ENCODE results near the gene KCNG3.

Gene KCNG3

DNA sequence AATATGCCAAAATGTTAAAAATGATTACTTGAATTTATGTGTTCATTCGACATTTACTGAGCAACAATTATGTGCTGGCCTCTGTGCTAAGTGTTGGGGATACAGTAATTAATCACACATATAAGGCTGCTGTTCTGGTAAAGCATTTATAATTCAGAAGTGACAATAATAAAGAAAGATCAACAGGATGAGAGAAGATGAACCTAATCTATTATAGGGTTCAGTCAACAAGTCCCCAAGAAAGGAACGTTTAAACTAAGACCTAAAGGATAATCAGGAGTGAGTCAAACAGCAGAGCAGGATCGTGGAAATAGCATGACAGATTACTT is 72.7 kb downstream of the KCNG3 start:
- TF ChIP-seq, protein P1, sequence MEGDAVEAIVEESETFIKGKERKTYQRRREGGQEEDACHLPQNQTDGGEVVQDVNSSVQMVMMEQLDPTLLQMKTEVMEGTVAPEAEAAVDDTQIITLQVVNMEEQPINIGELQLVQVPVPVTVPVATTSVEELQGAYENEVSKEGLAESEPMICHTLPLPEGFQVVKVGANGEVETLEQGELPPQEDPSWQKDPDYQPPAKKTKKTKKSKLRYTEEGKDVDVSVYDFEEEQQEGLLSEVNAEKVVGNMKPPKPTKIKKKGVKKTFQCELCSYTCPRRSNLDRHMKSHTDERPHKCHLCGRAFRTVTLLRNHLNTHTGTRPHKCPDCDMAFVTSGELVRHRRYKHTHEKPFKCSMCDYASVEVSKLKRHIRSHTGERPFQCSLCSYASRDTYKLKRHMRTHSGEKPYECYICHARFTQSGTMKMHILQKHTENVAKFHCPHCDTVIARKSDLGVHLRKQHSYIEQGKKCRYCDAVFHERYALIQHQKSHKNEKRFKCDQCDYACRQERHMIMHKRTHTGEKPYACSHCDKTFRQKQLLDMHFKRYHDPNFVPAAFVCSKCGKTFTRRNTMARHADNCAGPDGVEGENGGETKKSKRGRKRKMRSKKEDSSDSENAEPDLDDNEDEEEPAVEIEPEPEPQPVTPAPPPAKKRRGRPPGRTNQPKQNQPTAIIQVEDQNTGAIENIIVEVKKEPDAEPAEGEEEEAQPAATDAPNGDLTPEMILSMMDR (IDR thresholded peaks at IDR 0.05; ENCODE audit: low read depth, low read length): no peak
- H3K4me3 ChIP-seq (replicated peaks in 1 of 2; ENCODE audit: low read depth in 2 of 2, low read length in 2 of 2): no peak overlapping the region
- no peak for DNase-seq (ENCODE audit: low read depth in 2 of 2)

DNA sequence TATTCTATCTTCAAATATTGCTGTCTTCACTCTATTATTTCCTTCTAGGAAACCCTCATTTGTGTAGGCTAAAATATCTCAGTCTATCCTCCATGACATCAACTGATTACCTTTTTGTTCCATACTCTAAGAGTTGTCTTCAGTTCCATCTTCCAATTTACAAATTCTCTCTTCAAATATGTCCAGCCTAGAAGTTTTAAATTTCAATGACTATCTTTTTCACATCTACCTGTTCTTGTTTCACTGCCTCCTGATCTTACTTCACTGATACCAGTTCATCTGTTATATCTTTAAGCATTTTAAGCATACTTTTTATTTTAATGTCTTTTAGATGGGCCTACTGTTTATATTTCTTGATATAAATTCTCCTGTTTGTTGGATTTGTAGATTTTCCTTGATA is 79.1 kb downstream of the KCNG3 start:
- no peak for DNase-seq (ENCODE audit: low read depth in 2 of 2)
- TF ChIP-seq, protein P1 (IDR thresholded peaks at IDR 0.05; ENCODE audit: low read depth, low read length): no peak
- H3K4me3 ChIP-seq (replicated peaks in 1 of 2; ENCODE audit: low read depth in 2 of 2, low read length in 2 of 2): no peak overlapping the region

DNA sequence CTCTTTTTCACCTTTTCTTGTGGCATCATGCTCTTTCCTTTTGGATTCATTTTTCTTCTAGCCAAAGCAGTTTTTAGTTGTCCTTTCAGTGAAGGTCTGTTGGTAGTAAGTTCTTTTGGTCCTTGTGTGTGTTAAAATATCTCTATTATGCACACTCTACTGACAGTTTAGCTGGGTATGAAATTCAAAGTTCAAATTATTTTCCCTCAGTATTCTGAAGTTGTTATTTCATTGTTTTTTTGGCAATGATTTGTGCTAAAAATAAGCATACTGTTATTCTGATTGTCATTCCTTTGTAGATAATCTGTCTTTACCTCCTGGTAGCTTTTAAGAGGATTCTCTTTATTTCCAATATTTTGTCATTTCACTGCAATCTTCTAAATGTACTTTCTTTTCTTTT is 79.6 kb downstream of the KCNG3 start:
- TF ChIP-seq, protein P1 (IDR thresholded peaks at IDR 0.05; ENCODE audit: low read depth, low read length): no peak
- no peak for DNase-seq (ENCODE audit: low read depth in 2 of 2)
- H3K4me3 ChIP-seq (replicated peaks in 1 of 2; ENCODE audit: low read depth in 2 of 2, low read length in 2 of 2): no peak overlapping the region

DNA sequence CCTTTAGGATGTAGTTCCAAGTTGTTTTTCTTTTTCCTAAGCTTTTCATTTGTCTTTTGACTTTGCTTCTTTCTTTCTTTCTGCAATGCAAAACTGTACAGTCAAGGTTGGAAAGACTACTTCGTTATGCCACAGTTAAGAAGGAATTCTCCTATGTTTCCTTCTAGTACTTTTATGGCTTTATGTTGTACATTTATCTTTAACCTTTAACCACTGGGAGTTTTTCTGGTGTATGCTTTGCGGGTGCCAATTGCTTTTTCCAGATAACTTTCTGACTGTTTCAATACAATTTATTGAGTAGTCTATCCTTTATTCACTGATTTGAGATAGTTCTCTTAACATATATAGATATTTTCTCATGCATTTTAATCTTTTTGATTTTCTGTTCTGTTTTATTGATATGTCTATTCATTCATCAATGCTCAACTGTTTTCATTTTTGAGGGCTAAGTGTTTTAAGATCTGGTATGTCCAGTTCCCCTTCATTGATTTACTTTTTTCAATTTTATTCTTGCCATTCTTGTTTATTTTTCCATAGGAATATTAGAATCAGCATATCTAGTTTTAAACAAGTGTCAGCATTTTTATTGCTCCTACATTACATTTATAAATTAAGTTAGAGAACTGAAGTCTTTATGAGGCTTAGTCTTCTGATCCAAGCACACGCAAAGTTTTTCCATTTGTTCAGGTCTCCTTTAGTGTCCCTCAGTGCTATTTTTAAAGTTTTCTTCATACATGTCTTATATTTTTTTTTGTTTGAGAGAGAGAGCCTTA is 82.9 kb downstream of the KCNG3 start:
- no peak for DNase-seq (ENCODE audit: low read depth in 2 of 2)
- TF ChIP-seq, protein P1 (IDR thresholded peaks at IDR 0.05; ENCODE audit: low read depth, low read length): no peak
- no peak overlapping the region for H3K4me3 ChIP-seq (replicated peaks in 1 of 2; ENCODE audit: low read depth in 2 of 2, low read length in 2 of 2)

DNA sequence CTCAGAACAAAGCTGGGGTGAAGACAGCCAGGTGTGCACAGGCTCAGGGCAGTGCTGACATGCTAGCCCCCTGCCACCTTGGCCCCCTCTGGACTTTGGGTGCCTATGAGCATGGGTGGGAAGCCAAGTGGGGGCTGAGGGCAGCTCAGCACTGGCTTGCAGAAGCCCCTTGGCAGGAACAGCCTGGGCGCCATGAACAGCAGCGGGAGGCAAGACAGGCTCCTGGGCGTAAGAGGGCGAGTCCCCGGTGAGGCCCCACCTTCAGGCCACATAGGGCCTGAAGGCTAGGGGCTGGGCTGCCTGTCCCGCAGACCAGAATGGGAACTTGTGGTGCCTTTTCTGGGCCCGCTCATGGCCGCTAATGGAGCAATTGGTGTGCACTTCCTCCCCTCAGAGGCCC is 85.8 kb downstream of the KCNG3 start:
- H3K4me3 ChIP-seq (replicated peaks in 1 of 2; ENCODE audit: low read depth in 2 of 2, low read length in 2 of 2): no peak overlapping the region
- TF ChIP-seq, protein P1 (IDR thresholded peaks at IDR 0.05; ENCODE audit: low read depth, low read length): no peak

DNA sequence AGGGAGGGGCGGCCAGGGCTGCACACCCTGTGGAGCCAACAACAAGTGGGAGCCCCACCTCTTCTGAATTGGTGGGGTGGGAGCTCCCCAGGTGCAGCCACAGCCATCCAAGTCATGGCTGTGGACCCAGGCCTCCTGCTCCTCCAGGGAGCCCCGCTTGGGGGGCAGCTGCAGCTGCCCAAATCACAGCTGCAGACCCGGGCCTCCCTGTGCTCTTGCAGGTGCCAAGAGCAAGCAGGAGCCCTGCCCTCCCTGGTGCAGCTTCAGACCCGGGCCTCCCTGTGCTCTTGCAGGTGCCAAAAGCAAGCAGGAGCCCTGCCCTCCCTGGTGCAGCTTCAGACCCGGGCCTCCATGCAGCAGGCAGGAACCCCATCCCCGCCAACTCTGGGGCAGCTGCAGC is 86.3 kb downstream of the KCNG3 start:
- DNase-seq (ENCODE audit: low read depth in 2 of 2): no peak
- TF ChIP-seq, protein P1 (IDR thresholded peaks at IDR 0.05; ENCODE audit: low read depth, low read length): no peak
- no peak overlapping the region for H3K4me3 ChIP-seq (replicated peaks in 1 of 2; ENCODE audit: low read depth in 2 of 2, low read length in 2 of 2)

More for the DNA sequence above, 85.8 kb downstream of the KCNG3 start:
- no peak for DNase-seq (ENCODE audit: low read depth in 2 of 2)

DNA sequence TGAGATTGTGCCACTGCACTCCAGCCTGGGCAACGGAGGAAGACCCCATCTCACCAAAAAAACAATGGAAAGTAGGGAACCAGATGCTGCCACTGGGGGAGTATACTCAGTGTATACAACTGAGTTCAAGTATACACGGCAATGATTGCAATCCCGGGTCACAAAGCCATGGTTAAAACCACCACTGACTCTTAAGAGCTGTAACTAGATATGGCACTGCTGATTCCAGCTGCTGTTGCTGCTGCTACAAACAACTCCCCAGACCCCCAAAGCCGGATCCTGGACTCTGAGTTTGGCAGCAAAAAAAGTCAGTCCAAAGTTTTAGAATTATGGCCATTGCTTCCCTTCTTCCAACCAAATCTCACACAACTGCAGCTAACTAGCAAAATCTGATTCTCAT is 89.1 kb downstream of the KCNG3 start:
- no peak for DNase-seq (ENCODE audit: low read depth in 2 of 2)
- H3K4me3 ChIP-seq (replicated peaks in 1 of 2; ENCODE audit: low read depth in 2 of 2, low read length in 2 of 2): no peak overlapping the region
- TF ChIP-seq, protein P1 (IDR thresholded peaks at IDR 0.05; ENCODE audit: low read depth, low read length): no peak

Measured in cardiac fibroblast (primary cell).